Left renal cortex interstitium (tissue), 4 donors: ENCODE results near the gene KCNK4. TPM values are rescaled to one million over a fixed set of nuclear protein-coding genes. Genes with fewer than 3 reads are reported as not detected.

Experiments
- DNase-seq, 4 donors: peaks; one replicate each; pipeline ENCODE4 v3.0.0-alpha.2; 2013; ENCODE audit warnings: low read depth in 4 of 4, low spot score in 2 of 4, missing footprints in 1 of 4
- polyA plus RNA-seq, 4 donors: library from polyadenylated mRNA; unstranded; fragments of 120-200 nt; gene quantifications; one replicate each; pipeline ENCODE4 v1.2.1, GENCODE V29; 2013; ENCODE audit not compliant: insufficient read length in 4 of 4

Gene KCNK4
- polyA plus RNA-seq, 4 donors: 0.09 TPM; not detected in 3

GRCh38 chr11:64340671-64341335 is 49.7 kb downstream of the KCNK4 start:
- no peak for DNase-seq

DNA sequence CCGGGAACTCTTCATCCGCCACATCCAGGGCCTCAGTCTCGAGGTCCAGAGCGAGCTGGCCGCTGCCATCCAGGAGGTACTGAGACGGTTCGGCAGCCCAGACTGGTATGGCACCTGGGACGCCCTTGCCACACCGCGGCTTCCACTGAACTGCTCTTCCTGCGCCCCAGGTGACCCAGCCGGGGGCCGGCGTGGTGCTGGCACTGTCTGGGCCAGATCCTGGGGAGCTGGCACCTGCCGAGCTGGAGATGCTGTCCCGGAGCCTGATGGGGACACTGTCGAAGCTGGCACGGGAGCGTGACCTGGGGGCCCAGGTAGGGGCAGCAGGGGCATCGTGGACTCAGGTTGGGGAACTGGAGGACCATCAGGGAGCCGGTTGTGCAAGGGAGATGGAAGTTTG is 50.3 kb downstream of the KCNK4 start:
- DNase-seq: no peak

DNA sequence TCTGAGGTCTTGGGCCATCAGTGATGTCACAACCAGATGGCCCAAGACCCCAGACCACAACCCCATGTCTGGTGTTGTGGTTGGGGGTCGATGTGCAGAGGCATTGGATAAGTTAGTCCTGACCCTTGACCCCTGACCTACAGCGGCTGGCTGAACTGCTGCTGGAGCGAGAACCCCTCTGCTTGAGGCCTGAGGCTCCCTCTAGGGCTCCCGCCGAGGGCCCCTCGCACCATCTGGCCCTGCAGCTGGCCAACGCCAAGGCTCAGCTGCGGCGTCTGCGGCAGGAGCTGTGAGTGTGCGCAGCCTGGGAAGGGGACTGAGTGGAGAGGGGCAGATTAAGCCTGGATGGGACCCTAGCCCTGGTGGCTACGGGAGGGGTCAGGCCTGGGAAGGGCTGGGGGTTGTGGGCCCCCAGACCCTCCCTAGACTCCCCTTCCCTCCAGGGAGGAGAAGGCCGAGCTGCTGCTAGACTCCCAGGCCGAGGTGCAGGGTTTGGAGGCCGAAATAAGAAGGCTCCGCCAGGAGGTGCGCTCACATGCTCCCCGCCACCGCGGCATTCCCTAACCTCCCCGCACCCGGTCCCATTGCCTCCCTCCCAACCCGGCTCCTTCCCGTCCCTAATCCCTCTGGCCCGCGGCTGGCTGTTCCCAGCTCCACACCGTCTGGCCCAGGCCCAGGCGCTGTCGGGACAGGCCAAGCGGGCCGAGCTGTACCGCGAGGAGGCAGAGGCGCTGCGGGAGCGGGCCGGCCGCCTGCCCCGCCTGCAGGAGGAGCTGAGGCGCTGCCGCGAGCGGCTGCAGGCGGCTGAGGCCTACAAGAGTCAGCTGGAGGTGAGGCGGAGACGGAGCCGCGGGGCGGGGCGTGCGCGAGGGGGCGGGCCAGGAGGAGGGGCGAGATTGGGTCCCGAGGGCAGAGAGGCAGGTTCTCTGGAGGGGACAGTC is 51.0 kb downstream of the KCNK4 start:
- DNase-seq: peak in 1 of 4 donors; percentile 62

- no peak for DNase-seq
These were observed 52.0 kb downstream of the KCNK4 start for GRCh38 chr11:64342869-64343745.

GRCh38 chr11:64343767-64344559 is 52.9 kb downstream of the KCNK4 start:
- no peak for DNase-seq

DNA sequence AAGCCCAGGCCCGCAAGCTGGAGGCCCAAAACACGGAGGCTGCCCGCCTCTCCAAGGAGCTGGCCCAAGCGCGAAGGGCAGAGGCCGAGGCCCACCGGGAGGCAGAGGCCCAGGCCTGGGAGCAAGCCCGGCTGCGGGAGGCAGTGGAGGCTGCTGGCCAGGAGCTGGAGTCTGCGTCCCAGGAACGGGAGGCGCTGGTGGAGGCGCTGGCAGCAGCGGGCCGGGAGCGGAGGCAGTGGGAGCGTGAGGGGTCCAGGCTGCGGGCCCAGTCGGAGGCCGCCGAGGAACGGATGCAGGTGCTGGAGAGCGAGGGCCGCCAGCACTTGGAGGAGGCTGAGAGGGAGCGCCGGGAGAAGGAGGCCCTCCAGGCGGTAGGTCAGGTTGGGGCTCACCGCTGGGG is 53.7 kb downstream of the KCNK4 start:
- no peak for DNase-seq

DNA sequence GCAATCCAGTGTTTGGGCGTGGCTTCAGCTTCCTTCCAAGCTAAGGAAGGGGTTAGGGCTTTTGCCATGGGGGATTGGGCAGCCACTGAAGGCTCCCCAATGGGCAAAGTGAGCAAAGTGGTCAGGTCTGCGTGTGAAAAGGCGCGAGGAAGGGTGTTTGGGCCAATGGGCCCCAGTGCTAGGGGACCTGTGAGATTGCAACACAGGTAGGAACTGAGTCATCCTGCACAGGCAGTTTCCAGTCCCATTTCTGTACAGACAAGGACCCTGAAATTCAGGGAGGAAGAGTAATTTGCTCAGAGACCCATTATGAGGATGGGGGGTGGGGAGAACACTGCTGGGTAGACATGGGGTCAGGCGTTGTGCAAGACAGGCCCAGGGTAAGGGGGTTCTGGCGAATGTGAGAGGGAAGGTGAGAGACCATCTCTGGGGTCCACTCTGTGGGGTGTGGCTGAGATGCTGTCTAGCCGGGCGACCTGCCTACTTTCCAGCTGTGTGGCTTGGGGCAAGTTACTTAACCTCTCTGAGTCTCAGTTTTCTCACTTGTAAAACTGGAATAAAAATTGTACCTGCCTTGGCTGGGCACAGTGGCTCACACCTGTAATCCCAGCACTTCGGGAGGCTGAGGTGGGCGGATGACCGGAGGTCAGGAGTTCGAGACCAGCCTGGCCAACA is 56.2 kb downstream of the KCNK4 start:
- no peak for DNase-seq

DNA sequence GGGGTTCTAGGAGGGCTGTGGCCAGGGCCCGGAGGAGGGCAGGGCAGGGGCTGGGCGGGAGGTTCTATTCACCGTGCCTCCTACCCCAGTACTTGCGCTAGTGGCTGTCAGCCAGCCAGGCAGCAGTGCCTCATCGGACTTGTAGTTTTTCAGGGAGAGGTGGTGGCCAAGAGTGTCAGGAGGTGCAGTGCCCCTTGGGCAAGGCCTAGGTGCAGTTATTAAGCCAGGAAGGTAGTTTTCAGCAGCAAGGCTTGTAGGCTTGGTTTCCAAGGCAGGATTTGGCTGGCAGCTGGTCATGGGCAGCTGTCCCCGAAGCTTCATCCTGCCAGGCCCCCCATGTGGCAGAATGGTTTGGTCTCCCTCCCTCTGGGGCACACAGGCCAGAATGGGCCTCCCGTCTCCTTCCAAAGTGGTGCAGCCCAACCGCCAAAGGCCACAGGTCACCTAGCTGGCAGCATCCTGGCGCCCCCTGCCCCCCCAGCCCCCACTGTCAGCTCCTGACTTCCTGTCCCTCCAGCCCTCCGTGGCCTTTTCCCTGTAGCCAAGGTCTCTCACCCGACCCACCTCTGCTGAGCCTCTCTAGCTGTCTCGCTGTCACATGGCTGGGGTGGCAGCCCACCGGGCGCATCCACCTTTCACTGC is 57.4 kb downstream of the KCNK4 start:
- DNase-seq: no peak

- DNase-seq: no peak
These were observed 57.9 kb downstream of the KCNK4 start for GRCh38 chr11:64349025-64349387.

DNA sequence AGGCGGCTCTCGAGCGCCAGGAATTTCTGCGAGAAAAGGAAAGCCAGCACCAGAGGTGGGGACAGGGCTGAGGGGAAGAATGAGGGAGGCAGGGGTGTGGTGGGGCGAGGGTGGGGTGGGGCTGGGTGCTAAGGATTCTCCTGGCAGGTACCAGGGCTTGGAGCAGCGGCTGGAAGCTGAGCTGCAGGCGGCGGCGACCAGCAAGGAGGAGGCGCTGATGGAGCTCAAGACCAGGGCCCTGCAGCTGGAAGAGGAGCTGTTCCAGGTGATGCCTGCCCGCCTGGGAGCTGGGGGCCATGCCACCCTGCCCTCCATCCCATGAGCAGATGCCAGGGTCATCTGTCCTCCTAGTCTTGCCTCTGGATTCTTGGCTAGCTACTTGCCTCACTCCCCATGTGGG is 58.3 kb downstream of the KCNK4 start:
- DNase-seq: no peak

Other genes with a start within 250 kb of the KCNK4 start
- gene MACROD1, start 125.2 kb upstream of the KCNK4 start, polyA plus RNA-seq: 10 to 100 TPM; 15.1 to 23.2 (median 19.5) TPM
- 100 to 1,000 TPM; 156 to 207 (median 187) TPM for gene STIP1, start 105.1 kb upstream of the KCNK4 start, polyA plus RNA-seq
- 1 to 10 TPM; 4.4 to 8.1 (median 4.9) TPM for gene FERMT3, start 84.6 kb upstream of the KCNK4 start, polyA plus RNA-seq
- gene TRPT1, start 65.1 kb upstream of the KCNK4 start, polyA plus RNA-seq: 10 to 100 TPM; 32.9 to 58.5 (median 48.2) TPM
- 10 to 100 TPM; 21.4 to 41.4 (median 32.5) TPM for gene NUDT22, start 65.0 kb upstream of the KCNK4 start, polyA plus RNA-seq
- 10 to 100 TPM; 54.6 to 78.9 (median 72.2) TPM for gene DNAJC4, start 60.8 kb upstream of the KCNK4 start, polyA plus RNA-seq
- 100 to 1,000 TPM in 2 of 4 donors, 10 to 100 TPM in 2; 76.6 to 116 (median 99.7) TPM for gene VEGFB, start 56.7 kb upstream of the KCNK4 start, polyA plus RNA-seq
- 100 to 1,000 TPM in 2 of 4 donors, 10 to 100 TPM in 2; 94.5 to 110 (median 102) TPM for gene FKBP2, start 50.2 kb upstream of the KCNK4 start, polyA plus RNA-seq
- gene PPP1R14B, start 44.4 kb upstream of the KCNK4 start, polyA plus RNA-seq: 100 to 1,000 TPM in 1 of 4 donors, 10 to 100 TPM in 3; 53.8 to 117 (median 76.0) TPM
- gene PLCB3, start 39.8 kb upstream of the KCNK4 start, polyA plus RNA-seq: 10 to 100 TPM; 11.8 to 17.5 (median 14.8) TPM
- gene BAD, start 6.6 kb upstream of the KCNK4 start, polyA plus RNA-seq: 10 to 100 TPM; 44.2 to 72.0 (median 57.1) TPM
- 10 to 100 TPM; 25.6 to 52.9 (median 40.4) TPM for gene GPR137, start 5.5 kb upstream of the KCNK4 start, polyA plus RNA-seq
- gene CATSPERZ, start 9.1 kb downstream of the KCNK4 start, polyA plus RNA-seq: under 1 TPM in 1 of 4 donors, not detected in 3; 0.19 TPM
- 10 to 100 TPM; 17.9 to 31.1 (median 26.0) TPM for gene ESRRA, start 14.2 kb downstream of the KCNK4 start, polyA plus RNA-seq
- 100 to 1,000 TPM; 209 to 285 (median 235) TPM for gene TRMT112, start 26.3 kb downstream of the KCNK4 start, polyA plus RNA-seq
- 100 to 1,000 TPM; 187 to 282 (median 212) TPM for gene PRDX5, start 26.8 kb downstream of the KCNK4 start, polyA plus RNA-seq
- gene CCDC88B, start 48.9 kb downstream of the KCNK4 start, polyA plus RNA-seq: 1 to 10 TPM; 2.7 to 4.6 (median 3.7) TPM
- 10 to 100 TPM; 11.0 to 17.4 (median 15.0) TPM for gene RPS6KA4, start 67.9 kb downstream of the KCNK4 start, polyA plus RNA-seq